ENCODE data around the gene AHNAK.
"Not testable (repeated sequence)": the region's sequence is repeated elsewhere in the genome, so short reads cannot be mapped to it uniquely, and the experiment has no call there.

AHNAK gene

DNA sequence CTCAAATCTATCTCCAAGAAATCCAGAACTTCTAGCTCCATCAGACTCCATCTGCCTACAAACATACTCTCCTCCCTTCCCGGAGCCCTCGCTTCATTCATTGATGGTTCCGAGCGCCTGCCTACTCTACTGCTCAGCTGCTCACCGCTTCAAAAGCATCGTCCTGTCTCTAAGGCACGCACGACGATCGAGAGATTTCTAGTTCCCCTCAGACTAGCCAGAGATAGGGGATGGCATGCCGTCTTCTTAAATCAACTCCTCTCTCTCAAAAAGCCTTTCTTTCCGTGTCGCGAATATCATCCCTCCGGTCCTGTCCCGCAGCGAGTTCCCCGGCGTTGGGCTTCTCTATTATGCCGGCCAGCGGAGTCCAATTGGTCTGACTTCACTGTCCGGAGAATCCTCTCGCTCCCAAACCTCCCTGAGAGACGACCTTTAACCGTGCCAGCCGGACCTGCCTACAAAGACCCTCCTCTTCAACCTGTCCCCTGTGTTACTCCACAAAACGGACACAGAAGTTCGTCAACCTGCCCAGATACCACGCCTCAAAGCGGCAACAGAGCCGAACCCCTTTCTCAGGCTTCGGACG lies 26.5 kb upstream of the AHNAK start:
- no peak for DNase-seq (ENCODE audit: low spot score)

DNA sequence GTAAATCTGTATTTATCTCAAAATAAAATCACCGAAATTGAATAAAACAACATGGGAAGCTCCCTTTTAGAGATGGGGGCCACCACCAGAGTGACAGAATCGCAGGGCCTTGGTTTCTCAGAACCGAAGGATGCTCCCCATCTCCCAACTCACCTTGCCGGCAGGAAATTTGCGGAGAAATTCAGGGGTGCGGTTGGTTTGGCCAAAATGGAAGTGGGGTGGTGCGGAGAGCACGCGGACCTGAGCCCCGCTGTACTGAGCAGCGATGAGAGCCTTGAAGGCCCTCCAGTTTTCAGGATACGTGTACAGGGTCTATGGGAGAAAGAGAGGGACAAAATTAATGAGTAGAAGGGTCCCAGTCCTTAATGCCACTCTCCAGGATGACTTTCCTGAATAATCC lies 25.8 kb upstream of the AHNAK start:
- DNase-seq (ENCODE audit: low spot score) = no peak

DNA sequence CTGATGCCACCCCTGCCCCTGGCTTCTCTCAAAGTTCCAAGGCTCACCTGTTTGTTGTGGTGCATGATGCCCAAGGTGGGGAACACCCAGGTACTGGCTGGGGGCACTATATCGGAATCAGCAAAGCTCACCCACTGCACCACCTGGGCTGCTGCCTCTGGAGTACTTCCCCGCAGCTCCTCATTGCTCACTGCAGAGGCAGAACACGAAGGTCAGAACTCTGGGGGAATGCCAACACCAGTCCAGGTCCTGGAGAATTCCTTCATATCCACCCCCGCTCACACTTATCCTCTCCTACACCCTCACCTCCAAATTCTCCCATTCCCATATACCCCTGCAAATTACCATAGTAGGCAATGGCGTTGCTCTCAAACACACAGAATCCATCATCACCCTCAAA lies 24.9 kb upstream of the AHNAK start:
- not testable (repeated sequence) for DNase-seq (ENCODE audit: low spot score)

DNA sequence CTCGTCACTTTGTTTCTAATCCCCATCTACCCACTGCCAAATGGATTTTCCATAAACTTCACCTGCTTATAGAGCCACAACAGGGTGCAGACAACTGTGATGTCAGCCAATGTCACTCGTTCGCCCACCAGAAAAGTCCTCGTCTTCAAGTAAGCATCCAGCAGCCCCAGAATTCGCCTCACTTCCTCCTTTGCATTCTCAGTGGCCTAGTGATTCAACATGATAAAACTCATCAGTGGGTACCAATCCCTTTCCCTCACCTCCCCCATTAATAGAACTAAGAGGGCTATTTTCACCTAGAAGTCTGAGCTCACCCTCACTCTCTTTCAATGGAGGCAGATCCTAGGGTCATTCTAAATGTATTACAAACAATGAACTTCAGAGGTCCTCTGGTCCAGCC lies 24.3 kb upstream of the AHNAK start:
- not testable (repeated sequence) for DNase-seq (ENCODE audit: low spot score)

DNA sequence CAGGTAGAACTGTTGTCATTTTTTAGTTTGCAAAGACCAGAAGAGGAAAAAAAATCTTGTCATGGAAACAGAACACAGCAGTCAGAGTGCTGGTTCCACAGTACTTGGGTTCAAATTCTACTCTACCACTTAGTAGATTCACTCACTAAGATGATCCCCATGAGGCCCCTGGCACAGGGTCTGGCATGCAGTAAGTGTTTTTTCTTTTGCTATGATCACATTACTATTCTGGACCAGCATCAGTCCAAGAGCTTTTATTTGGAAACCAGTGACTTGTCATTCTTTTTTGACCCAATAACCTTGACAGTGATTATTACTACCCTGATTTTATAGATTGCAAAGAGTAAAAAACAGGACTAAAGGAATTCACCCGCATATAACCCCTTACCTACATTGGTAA lies 23.0 kb upstream of the AHNAK start:
- DNase-seq (ENCODE audit: low spot score) = no peak

DNA sequence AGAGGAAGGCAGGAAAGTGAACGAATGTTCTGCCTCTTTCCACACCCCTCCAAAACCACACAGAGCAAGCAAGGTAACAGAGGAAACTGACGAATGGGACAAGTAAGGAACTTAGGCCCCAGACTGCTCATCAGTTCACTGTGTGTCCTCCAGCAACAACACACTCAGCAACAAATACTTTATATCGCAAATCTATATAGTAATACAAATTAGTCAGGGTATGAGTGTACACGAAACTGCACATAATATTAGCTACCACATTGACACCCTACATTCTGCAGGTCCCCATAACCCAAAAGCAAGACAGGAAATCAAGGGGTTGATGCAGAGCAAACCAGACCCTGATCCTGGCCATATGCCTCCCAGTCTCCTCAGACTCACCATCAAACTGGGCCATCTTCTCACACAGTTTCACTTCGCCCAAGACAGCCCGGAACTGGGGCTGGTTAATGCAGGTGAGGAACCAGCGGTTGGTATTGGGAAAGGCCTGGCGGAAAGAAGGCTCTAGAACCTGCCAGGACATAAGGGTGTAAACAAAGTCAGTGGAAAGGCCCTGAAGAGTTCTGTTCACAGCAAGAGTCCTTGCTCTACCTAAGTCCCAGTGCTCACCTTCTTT lies 20.5 kb upstream of the AHNAK start:
- DNase-seq (ENCODE audit: low spot score) = no peak

DNA sequence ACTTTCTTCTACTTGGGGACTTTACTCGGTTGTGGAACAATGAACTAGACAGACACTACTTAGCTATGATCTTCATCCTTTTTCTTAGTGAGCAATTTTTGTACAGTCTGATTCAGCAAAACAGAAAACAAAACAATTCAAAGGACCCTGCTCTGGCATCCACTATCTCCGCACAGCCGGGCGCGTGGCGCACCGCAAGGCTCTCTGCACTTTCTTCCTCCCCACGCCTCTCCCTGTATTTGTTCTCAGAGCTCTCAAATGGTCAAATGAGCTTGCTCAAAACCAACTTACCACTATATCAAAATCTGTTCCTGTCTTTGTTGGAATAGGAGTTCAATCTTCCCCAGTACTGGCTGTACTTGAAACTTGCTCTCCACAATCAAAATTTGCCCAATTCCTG lies 19.6 kb upstream of the AHNAK start:
- DNase-seq (ENCODE audit: low spot score) = no peak

DNA sequence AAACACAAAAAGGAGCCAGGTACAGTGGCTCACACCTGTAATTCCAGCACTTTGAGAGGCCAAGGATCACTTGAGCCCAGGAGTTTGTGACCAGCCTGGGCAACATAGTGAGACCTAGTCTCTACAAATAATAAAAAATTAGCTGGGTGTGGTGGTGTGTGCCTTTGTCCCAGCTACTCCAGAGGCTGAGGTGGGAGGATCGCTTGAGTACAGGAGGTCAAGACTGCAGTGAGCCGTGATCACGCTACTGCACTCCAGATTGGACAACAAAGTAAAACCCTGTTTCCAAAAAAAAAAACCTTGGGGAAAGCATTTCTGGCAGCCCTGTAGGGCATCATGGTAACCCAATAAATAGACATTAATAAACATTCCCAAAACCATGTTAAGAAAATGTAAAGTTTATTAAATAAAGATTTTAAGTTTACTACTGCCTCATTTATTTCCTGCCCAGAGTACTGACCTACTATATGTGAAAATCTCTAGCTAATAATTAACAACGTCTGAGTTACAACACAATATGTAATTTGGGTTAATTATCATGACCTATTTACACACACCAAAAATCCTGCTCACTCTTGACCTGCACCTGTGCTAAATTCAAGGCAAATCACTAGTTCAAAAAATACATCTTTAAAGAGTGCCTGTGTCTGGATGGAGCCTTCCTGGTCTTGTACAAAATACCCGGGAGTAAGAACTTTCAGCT lies 18.6 kb upstream of the AHNAK start:
- DNase-seq (ENCODE audit: low spot score) = no peak

DNA sequence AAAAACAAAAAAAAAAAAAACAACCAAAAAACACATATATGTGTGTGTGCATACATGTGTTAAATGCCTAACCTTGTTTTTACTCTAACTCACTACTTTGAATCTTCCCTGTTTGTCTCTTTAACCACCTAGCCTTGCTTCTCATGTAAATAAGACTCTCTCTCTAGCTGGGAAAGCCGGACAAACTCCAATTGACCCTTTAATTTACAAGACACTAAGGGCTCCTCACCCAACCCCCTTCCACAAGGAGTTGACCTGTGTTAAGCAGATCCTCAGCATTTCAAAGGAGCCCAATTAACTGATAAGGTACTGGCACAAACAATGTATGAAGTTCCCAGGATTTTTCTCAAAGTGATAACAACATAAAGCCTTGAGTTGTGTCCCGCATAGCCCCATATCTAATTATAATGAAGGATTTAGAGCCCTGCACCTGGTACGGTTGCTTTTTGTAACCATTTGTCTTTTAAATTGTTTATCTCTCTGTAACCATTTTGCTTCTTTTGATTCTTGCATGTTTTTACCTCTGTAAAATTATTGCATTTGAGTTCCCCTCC lies 15.1 kb upstream of the AHNAK start:
- not testable (repeated sequence) for DNase-seq (ENCODE audit: low spot score)

DNA sequence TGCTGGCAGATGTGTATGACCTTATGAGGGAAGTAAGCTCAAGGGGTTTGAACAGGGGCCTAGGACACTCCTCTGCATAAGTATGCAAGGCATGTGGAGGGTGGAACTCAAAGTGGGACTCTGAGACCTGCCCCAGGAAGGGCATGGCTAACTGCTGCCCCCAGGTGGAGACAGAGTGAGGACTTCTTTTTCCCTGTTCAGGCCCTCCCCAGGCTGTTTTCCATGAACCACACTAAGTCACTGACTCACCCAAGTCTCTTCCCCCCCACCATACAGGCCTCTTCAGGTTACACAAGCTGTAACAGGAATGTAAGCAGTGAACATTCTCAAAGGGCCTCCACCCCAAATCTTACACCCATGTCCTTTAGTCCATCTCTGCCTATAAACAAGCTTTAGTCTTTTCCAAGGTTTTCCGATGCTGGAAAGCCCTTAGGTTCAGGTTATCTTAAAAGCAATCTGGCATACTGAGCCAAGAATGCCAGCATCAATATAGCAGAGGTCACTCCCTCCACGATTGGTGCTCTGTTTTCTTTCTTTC lies 14.0 kb upstream of the AHNAK start:
- peak; percentile 84 for DNase-seq (ENCODE audit: low spot score)

DNA sequence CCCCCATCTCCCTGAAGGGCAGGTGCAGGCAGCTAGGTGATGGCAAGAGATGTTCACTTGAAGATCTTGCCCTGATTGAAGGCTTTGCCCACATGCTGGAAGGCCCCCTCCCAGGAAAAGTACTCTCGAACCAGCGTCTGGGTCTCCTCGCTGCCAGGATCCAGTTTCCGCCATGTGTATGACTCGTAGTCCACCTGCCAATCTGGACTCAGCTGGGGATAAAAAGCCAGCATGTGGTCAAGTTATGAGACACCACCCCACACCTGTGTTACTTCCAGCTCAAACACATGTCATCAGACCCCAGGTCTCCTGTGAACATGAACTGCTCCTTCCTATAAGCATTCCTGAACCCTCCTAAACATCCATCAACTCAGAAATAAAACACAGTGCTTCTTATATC lies 13.0 kb upstream of the AHNAK start:
- DNase-seq (ENCODE audit: low spot score) = not testable (repeated sequence)

DNA sequence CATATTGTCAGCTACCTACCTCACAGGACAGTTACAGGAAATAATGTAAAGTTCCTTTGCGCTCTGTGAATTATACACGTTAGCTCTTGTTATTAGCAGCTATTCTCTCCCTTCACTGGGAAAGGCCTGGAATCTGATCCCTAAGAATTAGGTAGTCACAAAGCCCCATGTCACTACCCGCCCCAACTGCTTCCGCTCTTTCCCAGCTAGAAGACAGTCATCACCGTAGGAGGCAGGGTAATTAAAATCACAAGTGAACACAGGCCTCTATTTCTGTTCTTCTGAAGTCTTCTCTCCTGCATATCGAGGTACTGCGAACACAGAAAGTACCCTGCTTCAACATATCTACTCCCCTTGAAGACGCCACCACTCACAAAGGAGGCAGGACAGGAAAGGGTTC lies 12.6 kb upstream of the AHNAK start:
- no peak for DNase-seq (ENCODE audit: low spot score)

DNA sequence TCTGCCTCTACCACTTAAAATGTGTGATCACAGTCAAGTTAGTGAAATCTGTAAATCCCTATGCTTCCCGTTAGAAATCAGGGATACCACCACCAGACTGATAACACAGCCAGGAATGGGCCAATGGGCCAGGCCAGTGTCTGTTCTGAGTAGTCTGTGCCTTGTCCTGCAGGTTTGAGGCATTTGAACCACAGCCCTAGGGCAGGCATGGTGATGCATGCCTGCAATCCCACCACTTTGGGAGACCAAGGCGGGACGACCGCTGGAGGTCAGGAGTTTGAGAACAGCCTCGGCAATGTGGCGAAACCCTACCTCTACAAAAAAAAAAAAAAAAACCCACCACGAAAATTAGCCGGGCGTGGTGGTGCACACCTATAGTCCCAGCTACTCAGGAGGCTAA lies 12.1 kb upstream of the AHNAK start:
- no peak for DNase-seq (ENCODE audit: low spot score)

DNA sequence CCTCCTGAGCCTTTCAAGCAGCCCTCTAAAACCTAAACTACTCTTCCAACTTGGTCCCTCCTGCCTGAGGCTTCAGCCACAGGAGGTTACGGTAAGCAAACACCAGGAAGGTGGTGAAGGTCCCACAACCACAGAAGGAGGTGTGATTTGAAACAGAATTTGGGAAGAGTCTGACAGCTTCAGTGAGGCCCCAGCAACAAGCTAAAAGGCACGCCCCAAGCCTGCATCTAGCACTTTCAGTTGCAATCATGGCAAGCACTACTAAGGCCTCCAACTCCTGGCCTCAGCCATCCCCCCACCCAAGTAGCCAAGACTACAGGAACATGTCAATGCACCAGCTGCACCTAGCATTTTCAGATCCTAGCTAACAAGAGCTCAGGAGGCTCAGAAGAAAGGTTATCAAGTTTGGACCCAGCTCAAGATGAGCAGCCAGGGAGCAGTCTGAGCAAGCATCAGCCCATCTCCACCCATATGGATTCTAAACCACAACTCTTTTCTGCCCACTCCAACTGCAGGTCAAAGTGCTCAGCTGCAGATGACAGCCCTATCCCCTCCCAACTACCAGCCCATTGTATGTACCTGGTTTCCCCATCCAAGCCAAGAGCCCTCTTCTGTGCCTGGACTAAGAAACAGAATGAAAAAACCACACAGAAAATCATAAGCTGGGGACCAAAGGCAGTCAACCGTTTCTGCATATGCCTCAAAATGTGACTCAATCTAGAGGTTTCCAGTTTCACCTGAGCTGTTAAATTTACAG lies 10.4 kb upstream of the AHNAK start:
- peak; percentile 24 for DNase-seq (ENCODE audit: low spot score)

DNA sequence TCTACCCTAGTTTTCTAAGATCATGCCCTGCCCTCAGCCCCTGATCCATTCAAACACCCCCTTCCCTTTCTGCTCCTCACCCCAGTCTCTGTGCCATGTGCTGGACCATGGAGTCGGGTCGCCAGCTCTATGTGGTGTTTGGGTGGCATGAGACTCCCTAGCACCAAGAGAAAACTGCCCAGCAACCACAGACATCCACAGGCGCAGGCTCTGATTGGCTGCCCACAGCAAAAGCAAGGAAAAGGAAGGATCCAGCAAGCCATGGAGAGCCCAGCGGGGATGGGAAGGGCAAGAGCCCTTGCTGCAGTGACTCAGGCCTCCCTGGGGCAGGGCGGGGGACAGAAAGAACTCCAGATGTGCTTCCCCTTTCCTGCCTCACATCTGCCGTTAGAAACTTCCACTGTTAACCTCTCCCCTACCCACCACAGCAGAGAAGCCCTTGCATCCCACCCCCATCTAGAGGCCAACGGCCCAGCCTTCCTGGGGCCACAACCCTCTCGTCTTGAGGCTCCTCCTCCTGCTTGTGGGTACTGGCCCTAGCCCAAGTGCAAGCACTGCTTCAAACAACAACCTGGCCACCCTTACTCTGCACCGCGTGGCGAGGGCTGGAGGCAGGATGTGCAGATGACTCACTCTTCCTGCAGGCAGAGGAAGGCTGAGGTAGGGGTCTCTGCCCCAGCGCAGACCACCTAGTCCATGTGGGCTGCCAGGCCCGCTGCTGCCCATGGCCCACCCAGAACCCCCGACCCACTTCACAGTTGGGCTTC lies 9.7 kb upstream of the AHNAK start:
- DNase-seq (ENCODE audit: low spot score) = peak; percentile 82

DNA sequence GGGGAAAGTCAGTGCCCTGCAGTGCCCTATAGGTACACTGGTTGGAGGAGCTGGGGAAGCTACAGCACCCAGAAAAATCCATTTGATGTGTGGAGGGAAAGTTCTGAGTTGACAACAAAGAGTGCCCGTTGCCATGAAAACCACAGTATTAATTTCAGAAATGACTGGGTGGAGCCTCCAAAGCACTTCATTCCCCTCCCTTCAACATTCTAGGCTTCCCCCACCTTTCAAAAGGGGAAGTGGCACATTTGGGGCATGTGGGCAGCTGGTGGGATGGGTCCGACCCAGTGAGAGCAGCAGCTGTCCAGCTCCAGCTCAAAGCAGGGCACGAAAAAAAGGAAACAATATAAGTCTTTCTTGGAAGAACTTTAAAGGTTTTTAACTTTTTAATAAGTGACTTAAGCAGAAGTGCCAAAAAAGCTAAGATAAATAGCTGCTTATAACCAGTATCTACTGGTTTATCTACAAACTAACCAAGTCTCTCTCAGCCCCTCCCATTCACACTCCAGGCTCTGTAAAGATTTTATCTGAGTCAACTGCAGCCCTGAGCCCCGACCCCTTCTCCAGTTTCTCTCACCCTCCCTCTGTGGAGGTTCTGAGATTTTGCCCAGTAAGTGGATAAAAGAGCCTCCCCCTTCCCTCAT lies 9.0 kb upstream of the AHNAK start:
- DNase-seq (ENCODE audit: low spot score) = peak; percentile 49

DNA sequence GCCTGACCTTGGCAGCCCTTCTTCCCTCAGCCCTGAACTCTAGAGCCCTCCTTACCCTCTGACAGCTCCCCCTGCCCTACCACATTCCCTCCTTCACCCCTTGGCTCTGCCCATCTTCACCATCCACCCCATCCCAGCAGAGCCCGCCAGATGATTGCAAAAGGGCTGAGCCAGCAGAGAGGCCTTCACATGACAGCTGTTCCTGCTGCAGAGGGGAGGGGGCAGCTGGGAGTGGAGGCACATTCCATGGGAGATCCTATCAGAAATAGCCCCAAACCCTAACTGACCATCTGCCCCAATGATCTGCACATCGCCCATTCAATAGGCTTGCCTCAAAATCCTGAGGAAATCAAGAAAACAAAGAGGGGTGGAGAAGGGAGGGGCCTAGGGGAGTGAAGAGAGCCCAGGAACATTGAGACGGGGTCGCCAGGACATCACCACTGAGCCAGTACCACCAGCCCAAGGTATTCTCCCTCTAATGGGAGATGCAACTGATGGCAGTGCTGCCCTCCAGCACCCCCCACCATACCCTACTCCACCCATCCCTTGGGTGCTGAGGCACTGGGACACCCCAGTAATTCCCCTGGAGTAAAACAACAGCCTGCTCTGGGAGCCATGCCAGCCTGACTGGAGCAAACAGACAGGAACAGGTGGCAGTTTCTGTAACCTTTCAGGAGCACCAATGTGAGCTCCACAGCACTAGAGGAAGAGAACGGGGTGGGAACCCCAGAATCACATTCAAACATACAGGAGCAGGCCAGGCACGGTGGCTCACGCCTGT lies 8.0 kb upstream of the AHNAK start:
- DNase-seq (ENCODE audit: low spot score) = no peak

DNA sequence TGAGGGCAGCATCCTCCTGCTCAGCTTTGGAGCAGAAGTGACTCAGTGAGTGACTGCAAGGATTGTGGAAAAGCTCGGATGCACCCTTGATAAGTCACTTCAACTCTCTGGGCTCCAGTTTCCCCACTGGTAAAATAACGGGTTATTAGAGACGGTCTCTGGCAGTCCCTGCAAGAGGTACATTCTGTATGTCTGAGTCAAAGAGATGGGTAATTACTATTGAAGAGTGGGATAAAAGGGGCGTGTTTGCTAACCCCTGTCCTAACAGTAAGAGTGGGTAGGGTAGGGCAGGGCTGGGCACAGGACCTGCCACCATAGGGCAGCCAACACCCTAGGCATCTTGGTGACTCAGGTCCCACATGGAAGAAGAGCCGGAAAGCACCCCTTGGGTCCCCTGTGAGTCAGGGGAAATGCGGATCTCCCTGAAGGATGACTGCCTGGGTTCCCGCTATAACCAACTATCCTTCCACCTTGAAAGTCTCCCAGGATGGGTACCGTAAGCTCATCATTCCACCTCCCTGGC lies 7.3 kb upstream of the AHNAK start:
- DNase-seq (ENCODE audit: low spot score) = no peak

DNA sequence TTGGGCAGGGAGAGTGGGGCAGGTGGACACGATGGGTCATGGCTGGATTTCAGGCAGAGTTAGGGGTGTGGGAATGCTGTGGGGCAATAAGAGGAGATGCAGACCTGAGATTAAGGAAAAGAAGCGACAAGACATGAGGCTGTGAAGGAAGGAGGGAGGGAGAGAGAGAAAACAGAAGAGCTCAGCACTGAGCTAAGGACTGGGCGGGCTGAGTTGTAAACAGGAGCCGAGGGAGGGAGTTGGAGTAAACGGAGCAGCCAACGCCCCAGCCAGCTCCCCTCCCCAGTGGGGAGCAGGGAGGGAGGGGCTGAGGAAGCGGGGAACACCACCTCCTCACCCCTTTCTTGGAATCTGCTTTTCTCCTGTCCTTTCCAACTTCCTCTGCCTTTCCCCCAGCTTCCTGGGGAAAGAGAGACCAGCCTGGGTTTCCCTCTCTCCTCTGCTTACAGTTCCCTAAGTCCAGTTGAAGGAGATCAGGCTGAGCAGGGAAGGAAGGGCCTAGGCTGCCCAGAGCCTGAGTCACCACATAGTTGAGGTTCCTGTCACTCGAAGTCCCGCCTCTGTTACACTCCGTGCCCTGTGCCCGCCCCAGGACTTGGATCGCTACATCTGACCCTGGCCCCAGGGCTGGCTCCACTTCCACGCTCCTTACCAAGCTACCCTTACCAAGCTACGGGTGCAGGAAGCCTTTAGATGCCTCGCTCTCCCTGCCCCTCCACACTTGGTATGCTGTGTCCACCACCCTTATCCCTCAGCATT lies 6.7 kb upstream of the AHNAK start:
- DNase-seq (ENCODE audit: low spot score) = peak; percentile 83
